GM18517 (cell line): ENCODE data around the gene LYSMD1.
"Not testable (repeated sequence)": the region's sequence is repeated elsewhere in the genome, so short reads cannot be mapped to it uniquely, and the experiment has no call there.

Experiments used
- ATAC-seq: cut with Tn5 transposase; IDR thresholded peaks from one replicate; pipeline ENCODE4 v1.9.1; 2021; ENCODE audit warnings: mild to moderate bottlenecking, moderate library complexity; ENCODE audit not compliant: unreplicated experiment

Gene LYSMD1, protein sequence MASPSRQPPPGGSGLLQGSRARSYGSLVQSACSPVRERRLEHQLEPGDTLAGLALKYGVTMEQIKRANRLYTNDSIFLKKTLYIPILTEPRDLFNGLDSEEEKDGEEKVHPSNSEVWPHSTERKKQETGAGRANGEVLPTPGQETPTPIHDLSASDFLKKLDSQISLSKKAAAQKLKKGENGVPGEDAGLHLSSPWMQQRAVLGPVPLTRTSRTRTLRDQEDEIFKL

DNA sequence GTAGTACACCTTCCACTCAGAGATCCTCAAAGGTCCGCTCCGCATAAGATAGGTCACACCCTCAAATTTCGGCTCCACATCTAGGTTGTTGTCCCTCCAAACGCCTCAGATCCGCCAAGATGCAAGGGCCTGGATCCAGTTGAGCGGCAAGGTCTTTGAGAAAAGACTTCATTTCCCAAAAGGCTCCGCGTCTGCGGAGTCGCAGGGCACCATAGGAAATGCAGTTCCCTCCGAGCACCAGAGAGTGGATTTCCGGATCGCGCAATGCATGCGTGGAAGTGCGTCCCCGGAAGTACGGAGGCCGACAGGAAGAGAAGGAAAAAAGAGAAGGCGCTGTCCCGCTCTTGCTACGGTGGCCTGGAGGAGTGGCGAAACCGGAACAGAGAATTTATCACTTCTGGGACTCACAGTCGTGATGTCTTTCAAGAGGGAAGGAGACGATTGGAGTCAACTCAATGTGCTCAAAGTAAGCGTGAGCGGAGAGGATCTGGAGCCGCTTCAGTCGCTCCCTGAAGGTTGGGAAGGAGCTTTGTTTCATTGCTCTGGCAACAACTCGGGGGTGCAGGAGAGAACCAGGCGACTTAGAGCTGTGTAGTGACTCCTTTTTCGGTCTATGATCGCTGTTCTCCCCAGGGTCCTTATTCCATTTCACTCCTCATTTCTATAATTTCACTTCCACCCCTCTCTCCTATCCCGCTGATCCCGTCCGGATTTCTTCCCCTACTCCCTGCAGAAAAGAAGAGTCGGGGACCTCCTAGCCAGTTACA lies at the start of gene LYSMD1, which contains the start of gene SCNM1:
Gene LYSMD1, minus strand, starts transcription at position 165 of the 767 bp plus-strand sequence. CDS start 644 bp downstream, outside the sequence.
Gene SCNM1, plus strand, starts transcription at position 407 of the 767 bp plus-strand sequence. Its CDS starts 9 bp downstream, at position 416.
- peak; percentile 72 for ATAC-seq

DNA sequence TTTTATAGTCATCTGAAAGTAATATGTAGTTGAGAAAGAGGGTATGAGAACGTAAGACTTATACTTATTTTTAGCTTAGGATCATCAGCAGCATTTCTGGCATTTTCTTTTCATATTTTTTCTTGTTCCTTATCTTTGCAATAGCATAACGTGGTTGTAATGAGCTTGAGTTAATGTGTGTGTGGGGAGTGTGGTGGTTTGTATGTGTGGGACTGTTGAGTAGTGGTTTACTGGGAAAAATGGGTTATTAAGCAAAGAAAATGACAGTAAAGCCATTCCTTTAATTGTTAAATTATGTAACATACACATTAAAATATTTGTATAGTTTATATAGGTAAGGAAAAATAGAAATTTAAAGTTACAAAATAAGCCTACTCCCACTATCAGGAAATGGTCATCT lies 47.9 kb upstream of the LYSMD1 start:
- ATAC-seq = no peak

DNA sequence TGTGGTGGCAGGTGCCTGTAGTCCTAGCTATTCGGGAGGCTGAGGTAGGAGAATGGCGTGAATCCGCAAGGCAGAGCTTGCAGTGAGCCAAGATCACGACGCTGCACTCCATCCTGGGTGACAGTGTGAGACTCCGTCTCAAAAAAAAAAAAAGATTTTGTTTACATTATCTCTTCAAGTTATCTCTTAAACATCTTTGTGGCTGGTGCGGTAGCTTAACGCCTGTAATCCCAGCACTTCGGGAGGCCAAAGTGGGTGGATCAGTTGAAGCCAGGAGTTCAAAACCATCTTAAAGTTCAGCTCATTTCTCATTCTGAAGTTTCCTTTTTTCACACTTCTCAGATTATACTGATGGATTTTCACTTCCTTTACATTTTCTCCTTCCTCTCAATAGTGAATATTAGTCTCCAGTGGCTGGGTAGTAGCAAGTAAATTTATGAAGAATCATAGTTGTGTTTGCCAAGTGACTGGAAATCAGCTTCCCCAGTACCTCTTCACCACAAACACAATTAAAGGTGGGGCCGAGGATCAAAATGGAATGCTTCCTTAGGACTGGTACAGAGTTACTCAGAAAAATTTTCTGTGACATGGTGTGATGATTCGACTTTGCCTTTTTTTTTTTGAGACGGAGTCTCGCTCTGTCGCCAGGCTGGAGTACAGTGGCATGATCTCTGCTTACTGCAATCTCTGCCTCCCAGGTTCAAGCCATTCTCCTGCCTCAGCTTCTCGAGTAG lies 46.4 kb upstream of the LYSMD1 start:
- ATAC-seq = no peak

DNA sequence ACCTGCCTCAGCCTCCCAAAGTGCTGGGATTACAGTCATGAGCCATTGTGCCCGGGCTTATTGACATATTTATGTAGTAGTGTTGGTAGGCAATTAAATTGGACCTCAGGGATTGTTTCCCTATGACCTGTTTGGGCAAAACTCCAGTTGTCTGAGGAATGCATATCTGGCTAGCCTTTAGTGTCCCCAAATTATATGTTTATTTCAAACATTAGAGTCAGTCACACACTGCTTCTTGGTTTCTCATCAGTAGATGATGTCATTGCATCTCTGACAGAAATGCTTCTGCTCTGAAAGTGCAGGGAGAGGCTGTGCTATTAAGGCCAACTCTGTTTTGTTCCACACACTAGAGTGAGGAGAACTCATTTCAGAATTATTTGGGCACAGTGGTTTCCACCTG lies 45.1 kb upstream of the LYSMD1 start:
- ATAC-seq = no peak

DNA sequence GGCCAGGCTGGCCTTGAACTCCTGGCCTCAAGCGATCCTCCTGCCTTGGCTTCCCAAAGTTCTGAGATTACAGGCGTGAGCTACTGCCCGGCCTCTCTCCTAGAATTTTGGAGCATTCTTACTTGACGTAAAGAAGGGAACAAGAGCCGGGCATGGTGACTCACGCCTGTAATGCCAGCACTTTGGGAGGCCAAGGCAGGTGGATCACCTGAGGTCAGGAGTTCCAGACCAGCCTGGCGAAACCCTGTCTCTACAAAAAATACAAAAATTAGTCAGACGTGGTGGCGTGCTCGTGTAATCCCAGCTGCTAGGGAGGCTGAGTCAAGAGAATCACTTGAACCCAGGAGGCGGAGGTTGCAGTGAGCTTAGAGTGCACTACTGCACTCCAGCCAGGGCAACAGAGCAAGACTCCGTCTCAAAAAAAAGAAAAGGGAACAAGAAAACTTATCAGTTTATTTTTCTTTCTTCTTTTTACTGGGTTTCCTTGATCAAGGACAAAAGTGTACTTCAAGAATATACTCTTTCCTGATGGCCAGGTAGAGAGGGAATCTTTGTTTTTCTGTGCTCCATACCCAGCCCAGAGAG lies 39.8 kb upstream of the LYSMD1 start:
- ATAC-seq = not testable (repeated sequence)

DNA sequence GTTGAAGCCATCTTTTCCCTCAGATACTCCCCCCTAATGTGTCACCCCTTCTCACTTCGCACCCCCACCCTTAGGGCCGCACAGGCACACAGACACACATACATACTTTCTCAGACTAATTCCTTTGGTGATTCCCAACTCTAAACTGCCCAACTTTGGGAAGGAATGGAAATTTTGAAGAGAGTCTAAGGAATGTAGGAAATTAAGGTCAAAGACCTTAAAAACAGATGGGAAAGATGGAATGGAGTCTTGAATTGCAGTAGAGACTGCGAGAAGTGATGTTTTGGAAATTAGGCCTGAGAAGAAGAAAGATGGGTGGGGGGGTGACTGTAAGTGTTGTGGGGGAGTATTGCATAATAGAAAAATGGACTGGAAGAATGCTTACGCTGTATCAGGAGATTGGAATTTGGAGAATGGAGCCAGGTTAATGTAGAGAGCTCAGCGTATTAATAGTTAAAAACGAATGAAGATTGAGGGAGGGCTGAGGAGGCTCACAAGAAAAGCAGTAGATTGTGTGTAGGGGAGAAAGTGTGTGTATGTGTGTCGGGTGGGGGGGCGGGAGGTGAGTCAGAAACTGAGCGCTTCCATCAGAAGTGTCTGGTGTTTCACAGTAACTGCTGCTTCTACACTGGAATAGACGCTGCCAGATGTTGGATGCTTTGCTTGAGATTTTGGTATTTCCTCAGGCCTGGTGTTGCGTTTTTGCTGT lies 34.3 kb upstream of the LYSMD1 start:
- ATAC-seq = no peak

DNA sequence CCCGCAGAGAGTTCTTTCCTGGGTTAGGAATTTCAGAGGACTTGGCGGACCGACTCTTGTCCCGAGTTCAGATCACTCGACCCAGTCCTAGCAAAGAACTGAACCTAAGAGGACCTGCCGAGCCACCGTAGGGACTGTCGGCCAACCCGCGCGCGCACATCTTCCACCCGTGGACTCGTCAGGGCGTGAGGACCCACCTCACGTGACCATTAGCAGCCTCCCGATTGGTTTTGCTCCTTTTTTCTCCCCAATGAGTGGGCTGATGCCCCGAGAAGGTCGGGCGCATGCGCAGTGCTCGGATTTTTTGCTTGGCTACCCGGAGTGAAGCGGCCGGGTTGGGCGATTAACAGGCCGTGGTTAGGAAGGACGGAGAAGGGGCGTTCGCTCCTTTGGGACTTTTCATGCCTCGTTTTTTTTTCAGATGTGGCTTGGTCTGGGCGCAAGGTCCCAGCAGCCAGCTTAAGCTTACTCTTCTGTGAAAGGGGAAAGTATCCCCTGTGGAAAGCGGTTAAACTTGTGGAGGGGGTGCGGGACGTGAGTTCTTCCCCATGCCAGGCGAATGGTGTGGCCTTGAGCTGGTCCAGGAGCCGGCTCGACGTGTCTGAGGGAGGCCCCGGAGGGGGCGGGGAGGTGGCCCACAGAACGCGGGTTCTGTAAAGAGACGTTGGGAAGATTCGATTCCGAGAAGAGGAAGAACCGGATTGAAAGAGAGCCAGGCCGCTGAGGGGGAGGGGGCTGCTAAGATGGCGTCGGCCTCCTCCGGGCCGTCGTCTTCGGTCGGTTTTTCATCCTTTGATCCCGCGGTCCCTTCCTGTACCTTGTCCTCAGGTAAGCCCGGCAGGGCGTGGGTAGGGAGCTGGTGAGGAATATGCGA lies 32.8 kb upstream of the LYSMD1 start, which contains the start of gene PIP5K1A:
Gene PIP5K1A, plus strand, starts transcription at position 299 of the 874 bp plus-strand sequence. Its CDS starts 445 bp downstream, at position 744.
- peak; percentile 84 for ATAC-seq

DNA sequence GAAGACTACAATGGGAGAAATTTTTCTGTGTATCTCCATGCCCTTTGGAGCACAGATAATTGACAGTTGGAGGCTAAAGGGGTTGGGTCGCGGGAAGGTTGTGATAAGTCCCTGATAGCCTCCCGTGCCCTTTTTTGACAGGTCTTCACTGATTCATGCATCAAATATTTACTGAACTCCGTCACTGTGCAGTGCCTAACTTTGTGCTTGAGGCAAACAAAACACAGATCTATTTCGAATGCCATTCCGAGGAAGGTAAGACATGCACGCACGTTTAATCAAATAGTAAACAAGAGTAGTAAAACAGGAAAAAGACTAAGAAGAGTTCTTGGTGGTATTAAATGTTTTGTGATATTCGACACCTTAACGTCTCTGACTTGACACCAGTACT lies 32.2 kb upstream of the LYSMD1 start:
- ATAC-seq = no peak

DNA sequence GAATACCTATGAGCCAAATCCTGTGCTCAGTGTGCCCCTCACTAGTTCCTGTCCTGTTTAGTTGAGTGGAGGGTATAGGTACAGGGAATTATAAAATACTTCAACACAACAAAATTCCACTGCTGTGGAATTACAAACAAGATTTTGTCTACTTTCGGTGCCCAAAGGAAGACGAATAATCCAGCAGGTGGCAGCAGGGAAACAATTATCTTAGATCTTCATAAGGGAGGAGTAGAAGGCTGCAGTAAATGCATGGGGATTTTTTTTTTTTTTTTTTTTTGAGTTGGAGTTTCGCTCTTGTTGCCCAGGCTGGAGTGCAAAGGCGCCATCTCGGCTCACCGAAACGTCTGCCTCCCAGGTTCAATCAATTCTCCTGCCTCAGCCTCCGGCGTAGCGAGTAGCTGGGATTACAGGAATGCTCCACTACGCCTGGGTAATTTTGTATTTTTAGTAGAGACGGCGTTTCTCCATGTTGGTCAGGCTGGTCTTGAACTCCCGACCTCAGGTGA lies 30.6 kb upstream of the LYSMD1 start:
- no peak for ATAC-seq

DNA sequence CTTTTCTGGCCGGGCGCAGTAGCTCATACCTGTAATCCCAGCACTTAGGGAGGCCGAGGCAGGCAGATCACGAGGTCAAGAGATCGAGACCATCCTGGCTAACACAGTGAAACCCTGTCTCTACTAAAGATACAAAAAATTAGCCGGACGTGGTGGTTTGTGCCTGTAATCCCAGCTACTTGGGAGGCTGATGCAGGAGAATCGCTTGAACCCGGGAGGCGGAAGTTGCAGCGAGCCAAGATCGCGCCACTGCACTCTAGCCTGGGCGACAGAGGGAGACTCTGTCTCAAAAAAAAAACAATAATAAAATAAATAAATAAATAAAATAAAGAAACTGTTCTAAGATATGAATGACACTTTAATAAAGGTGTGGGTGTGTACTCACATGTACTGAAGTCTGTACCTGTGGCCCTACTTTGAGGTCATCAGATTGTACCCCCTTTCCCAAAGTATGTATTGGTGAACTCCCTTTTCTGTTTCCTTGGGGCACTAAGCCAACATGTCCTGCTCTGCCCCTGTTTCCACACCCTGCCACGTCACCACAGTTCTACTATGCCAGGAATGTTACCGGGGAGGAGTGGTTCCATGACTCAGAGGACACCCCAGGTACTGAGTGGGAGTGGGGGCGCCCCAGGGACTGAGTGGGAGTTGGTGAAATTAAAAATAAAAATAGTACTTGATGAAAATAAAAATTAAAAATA lies 29.3 kb upstream of the LYSMD1 start:
- ATAC-seq = not testable (repeated sequence)

DNA sequence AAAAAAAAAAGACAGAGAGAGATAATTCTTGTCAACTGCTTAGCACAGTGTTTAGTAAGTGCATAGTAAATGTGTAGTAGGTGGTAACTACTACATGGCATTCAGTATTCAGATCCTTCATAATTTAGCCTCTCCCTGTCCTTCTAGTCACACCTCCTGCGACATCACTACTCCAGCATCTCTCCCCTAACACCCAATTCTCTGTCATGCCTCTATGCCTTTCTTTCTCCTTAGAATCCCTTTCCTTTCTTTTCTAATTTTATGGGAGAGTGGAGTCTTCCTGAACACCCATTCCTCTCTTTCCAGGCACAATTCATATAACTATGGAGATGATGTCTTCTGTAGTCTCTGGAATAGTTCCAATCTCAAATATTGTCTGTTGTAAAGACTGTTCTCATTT lies 28.2 kb upstream of the LYSMD1 start:
- ATAC-seq = no peak

DNA sequence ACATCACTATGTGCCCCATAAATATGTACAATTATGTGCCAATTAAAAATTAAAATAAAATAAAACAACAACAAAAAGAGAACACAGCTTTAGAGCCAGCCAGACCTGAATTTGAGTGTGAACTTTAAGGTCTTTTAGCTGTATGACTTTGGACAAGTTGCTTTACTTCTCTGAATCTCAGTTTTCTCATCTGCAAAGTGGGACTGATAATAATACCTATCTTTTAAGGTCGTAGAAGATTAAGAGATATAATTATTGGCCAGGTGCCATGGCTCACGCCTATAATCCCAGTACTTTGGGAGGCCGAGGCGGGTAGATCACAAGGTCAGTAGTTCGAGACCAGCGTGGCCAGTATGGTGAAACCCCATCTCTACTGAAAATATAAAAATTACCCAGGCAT lies 27.6 kb upstream of the LYSMD1 start:
- no peak for ATAC-seq

DNA sequence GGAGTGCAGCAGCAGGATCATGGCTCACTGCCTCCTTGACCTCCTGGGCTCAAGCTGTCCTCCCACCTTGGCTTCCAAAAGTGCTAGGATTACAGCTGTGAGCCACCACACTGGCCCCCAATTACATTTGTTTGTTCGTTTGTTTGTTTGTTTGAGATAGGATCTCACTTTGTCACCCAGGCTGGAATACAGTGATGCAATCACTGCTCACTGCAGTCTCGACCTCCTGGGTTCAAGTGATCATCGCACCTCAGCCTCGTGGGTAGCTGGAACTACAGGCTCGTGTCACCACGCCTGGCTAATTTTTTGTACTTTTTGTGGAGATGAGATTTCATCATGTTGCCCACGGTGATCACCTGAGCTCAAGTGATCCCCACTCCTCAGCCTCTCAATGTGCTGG lies 26.3 kb upstream of the LYSMD1 start:
- no peak for ATAC-seq

DNA sequence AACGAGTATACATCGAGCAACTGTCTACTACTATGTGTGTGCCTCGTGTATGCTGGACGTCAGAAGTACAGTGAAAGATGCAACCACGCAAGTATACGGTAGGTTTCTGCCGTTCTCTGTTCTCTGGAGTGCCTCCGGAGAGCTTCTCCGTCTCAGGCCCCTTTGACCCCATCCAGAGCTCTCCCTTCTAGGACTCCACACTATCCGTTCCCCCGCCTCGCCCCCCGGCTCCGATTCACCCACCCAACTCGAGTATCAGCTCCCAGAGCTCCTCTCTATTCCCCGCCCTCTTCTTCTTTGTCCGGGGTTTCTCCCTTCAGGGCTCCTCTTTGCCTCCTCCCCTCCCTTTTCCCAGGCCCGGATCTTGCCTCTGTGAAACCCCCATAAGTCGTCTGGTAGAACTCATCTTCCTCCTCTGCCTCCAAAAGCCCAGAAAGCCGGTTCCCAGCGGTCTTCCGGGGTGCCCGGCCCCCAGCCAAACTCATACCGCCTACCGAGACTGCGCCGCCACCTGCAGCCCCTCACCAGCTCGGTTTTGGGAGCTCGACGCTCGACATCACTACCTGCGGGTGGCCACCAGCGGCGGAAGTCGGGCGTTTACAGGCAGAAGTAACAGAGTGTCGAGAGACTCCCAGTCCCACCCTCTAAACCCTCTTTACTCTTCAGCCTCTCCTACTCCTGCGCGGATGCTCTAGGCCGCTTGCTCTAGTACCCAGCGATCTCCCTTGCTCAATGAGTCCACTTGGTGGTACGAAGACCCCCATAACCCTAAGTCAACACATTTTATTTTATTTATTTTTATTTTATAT lies 24.1 kb upstream of the LYSMD1 start, which contains the start of gene VPS72:
Gene VPS72, minus strand, starts transcription at position 561 of the 809 bp plus-strand sequence. Its CDS starts 76 bp downstream, at position 485.
- ATAC-seq = peak; percentile 87

DNA sequence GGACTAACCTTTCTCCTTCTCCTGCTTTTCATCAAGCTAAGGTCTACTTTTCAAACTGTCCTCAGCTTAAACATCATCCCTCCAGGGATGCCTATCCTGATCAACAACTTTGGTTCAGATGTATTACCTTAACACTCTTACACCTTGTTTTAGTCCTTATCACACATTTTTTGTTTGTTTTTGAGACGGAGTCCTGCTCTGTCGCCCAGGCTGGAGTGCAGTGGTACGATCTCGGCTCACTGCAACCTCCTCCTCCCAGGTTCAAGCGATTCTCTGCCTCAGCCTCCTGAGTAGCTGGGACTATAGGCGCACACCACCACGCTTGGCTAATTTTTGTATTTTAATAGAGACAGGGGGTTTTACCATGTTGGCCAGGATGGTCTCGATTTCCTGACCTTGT lies 23.0 kb upstream of the LYSMD1 start:
- ATAC-seq = not testable (repeated sequence)

DNA sequence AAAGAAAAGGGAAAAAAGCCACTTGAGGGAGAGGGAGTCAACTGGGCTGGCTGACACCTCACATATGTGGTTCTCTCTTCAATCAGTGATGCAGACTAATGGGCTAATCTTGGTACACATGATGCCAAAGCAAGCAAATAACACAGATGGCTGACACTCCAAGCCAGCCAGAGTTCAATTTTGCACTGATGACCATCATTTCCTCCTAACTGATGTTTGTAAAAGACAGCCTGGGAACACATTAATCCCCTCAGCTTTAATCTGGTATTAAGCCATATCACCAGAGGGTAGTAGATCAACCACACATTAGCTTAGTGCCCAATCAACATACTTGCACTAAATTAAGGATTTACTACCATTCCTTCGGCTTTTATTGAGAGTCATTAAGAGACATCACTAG lies 21.5 kb upstream of the LYSMD1 start:
- ATAC-seq = no peak

DNA sequence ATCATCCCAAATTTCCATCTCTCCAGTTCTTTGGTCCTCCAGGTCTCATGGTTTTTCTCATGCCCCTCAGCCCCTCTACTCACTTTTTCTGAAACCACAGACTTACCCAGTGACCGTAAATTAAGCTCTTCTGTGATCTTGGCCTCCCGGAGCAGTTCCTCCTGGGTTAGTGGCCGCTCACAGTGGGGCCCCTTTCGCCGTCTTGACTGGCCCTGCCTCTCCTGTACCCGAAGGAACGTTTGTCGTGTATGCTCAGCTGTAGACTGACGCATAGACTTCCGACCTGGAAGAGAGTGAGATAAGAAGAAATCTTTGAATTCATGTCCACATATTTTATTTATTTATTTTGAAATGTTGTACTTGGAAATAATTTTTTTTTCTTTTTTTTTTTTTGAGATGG lies 18.5 kb upstream of the LYSMD1 start:
- no peak for ATAC-seq
